Urinary bladder (tissue), 4 donors: ENCODE data around the gene NBEA. TPM values are rescaled to one million over a fixed set of nuclear protein-coding genes. Genes with fewer than 3 reads are reported as not detected.

Experiments
- DNase-seq: peaks from one replicate; pipeline ENCODE4 v3.0.0-alpha.2; 2015; ENCODE audit errors: extremely low spot score
- H3K27ac ChIP-seq: one replicate; pipeline ENCODE4 v1.5.1; 2013; ENCODE audit warnings: low read depth, mild to moderate bottlenecking, moderate library complexity
- H3K36me3 ChIP-seq: one replicate; pipeline ENCODE4 v1.6.1; 2013; ENCODE audit warnings: mild to moderate bottlenecking, moderate library complexity; ENCODE audit not compliant: insufficient read depth
- H3K4me1 ChIP-seq: one replicate; pipeline ENCODE4 v1.6.1; 2013; ENCODE audit warnings: mild to moderate bottlenecking, moderate library complexity; ENCODE audit not compliant: insufficient read depth
- H3K4me3 ChIP-seq: one replicate; pipeline ENCODE4 v1.5.1; 2013; ENCODE audit warnings: low read depth, low read length
- WGBS: extraction: QIAGEN DNeasy Blood & Tissue Kit; methylation state at CpG from one replicate; pipeline ENCODE4 v1.1.7; 2013; 5-methylcytosine and 5-hydroxymethylcytosine counted together
- polyA plus RNA-seq: library from polyadenylated mRNA; stranded (reverse); fragments of 200-250 nt; gene quantifications from one replicate; pipeline ENCODE4 v1.2.3, GENCODE V29; 2013
- total RNA-seq: library from RNA; depleted of rRNA; stranded (reverse); fragments of >200 nt; gene quantifications from one replicate; pipeline ENCODE4 v1.2.3, GENCODE V29; 2014
- donor health status: healthy with polysubstance abuse.
- donor health status: healthy.

NBEA gene
- total and polyA plus RNA-seq, 2 donors, result 16.9 to 84.3 TPM

GRCh38 chr13:35140831-35141230, 198.8 kb downstream of the NBEA start:
- Histone ChIP-seq H3K4me1 (no peaks in the 10 kb centered on the region), H3K27ac (no peak overlapping the region), H3K36me3 (no peaks in the 10 kb centered on the region), H3K4me3 (no peak overlapping the region)
- DNase-seq, result no peak

GRCh38 chr13:35143123-35143522, 201.1 kb downstream of the NBEA start:
- Histone ChIP-seq H3K4me1 (no peaks in the 10 kb centered on the region), H3K27ac (no peak overlapping the region), H3K36me3 (no peaks in the 10 kb centered on the region), H3K4me3 (no peak overlapping the region)
- WGBS, result 96% methylated on average over 6 of the region's 6 CpGs
- no peak for DNase-seq

DNA sequence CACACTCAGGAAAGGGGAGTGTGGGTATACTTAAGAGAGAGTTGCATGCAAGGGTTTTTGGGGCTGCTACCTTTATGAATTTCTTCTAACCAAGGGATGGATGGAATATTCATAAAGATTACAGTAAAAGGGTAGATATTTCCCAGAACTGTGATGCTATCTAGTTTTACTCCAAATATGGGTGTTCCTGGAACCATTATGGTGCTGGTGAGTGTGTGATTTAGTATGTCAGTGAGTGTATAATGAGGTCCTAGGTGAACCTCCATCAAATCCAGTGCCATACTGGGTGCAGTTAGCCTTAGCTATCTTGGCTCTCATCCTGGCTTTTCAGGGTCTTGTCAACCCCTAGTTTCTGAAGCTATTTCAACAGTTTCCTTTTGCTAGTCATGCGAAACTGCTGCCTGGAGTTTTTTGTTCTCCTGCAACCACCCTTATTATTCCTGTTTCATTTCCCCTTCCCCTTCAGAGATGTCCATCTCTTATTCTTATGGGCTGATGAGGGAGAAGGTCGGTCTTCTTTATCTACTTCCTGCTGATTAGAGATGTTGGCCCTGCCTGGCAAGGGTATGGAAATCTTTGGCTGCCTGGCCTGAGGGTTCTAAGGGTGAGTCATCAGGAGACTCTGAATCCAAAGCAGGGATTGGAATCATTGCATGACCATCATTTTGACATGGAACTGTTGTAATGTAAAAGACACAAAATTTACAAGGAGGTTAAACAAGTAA, 202.3 kb downstream of the NBEA start:
- WGBS, result 75% methylated on average over 2 of the region's 2 CpGs

DNA sequence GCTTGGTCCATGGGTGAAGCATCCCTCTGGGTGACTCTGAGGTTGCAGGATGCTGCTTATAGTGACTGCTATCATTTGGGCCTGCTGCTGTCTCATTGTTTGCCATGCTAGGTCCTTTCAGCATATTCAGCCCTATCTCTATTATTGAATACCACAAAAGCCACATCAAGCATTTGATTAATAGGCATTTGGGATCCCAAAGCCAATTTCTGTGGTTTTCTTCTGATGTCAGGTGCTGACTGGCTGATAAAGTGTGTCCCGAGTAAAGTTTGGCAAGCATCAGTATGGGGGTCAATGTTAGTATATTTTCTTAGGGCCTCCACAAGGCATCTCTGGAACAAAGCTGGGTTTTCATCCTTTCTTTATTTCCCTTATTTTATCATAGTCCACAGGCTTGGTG, 204.6 kb downstream of the NBEA start:
- 80% methylated on average over 1 of the region's 1 CpG for WGBS
- H3K4me3 ChIP-seq, result no peak overlapping the region
- H3K36me3 ChIP-seq, result no peaks in the 10 kb centered on the region
- H3K4me1 ChIP-seq, result no peaks in the 10 kb centered on the region
- H3K27ac ChIP-seq, result no peak overlapping the region
- DNase-seq, result no peak

More for the DNA sequence above, 202.3 kb downstream of the NBEA start:
- Histone ChIP-seq H3K4me3 (no peak overlapping the region), H3K27ac (no peak overlapping the region), H3K36me3 (no peaks in the 10 kb centered on the region), H3K4me1 (no peaks in the 10 kb centered on the region)
- DNase-seq, result no peak

DNA sequence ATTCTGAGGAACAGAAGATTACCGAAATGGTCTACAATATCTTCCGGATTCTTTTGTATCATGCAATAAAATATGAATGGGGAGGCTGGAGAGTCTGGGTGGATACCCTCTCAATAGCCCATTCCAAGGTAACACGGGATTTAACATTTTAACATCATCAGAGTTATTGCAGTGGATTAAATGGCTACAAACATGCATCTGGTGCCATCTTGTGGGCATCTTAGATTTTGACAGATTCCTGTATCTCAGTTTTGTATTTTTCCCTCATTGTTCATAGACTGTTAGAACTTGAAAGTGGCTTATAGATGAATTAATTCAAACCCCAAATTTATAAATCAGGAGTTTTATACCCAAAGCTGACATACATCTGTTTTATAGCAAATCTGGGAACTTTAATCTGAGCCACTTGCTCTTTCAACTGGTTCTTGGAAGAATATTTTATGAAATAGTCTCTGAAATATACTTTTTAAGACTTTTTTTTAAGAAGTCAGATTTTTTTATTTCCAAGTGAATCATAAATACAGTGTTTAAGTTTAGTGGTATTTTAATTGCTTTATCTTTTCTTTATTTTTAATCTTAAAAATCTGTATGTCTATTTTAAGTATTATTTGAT, 215.2 kb downstream of the NBEA start:
- Histone ChIP-seq H3K4me3 (no peak overlapping the region), H3K36me3 (no peaks in the 10 kb centered on the region), H3K4me1 (no peaks in the 10 kb centered on the region), H3K27ac (no peak overlapping the region)
- WGBS, result 30% methylated on average over 3 of the region's 3 CpGs
- DNase-seq, result no peak

DNA sequence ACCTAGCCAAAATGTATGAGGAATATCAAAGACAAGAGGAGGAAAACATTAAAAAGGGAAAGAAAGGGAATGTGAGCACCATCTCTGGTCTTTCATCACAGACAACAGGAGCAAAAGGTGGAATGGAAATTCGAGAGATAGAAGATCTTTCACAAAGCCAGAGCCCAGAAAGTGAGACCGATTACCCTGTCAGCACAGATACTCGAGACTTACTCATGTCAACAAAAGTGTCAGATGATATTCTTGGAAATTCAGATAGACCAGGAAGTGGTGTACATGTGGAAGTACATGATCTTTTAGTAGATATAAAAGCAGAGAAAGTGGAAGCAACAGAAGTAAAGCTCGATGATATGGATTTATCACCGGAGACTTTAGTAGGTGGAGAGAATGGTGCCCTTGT, 217.0 kb downstream of the NBEA start:
- no peak for DNase-seq
- no peak overlapping the region for H3K4me3 ChIP-seq
- no peaks in the 10 kb centered on the region for H3K4me1 ChIP-seq
- WGBS, result 71% methylated on average over 5 of the region's 5 CpGs
- H3K36me3 ChIP-seq, result no peaks in the 10 kb centered on the region
- H3K27ac ChIP-seq, result no peak overlapping the region

GRCh38 chr13:35160896-35161295, 218.8 kb downstream of the NBEA start:
- Histone ChIP-seq H3K4me1 (no peaks in the 10 kb centered on the region), H3K36me3 (no peaks in the 10 kb centered on the region), H3K27ac (no peak overlapping the region), H3K4me3 (no peak overlapping the region)
- 49% methylated on average over 3 of the region's 3 CpGs for WGBS
- DNase-seq, result no peak

- no peak overlapping the region for H3K4me3 ChIP-seq
- no peaks in the 10 kb centered on the region for H3K4me1 ChIP-seq
- H3K36me3 ChIP-seq, result no peaks in the 10 kb centered on the region
- no peak for DNase-seq
- H3K27ac ChIP-seq, result no peak overlapping the region
- 62% methylated on average over 2 of the region's 2 CpGs for WGBS
Measured at GRCh38 chr13:35162420-35162819, 220.3 kb downstream of the NBEA start.

DNA sequence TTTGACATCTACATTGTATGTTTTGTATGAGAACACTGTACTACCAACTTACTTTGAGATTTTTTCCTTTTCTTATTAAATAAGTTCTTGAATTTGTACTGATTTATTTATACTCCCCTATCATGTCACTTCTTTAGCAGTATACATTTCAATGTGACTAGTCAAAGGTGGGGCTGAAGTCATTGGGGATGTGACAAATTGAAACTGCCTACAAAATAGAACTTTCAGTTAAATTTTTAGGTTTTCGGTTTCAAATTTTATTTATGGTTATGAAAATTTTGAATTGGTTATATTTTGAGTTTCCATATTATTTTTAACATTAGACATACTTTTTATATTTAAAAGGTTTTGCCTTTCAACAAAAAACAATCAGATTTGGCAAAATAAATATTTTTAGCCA, 221.6 kb downstream of the NBEA start:
- Histone ChIP-seq H3K36me3 (no peaks in the 10 kb centered on the region), H3K27ac (no peak overlapping the region), H3K4me3 (no peak overlapping the region), H3K4me1 (no peaks in the 10 kb centered on the region)
- no peak for DNase-seq
- 98% methylated on average over 1 of the region's 1 CpG for WGBS

DNA sequence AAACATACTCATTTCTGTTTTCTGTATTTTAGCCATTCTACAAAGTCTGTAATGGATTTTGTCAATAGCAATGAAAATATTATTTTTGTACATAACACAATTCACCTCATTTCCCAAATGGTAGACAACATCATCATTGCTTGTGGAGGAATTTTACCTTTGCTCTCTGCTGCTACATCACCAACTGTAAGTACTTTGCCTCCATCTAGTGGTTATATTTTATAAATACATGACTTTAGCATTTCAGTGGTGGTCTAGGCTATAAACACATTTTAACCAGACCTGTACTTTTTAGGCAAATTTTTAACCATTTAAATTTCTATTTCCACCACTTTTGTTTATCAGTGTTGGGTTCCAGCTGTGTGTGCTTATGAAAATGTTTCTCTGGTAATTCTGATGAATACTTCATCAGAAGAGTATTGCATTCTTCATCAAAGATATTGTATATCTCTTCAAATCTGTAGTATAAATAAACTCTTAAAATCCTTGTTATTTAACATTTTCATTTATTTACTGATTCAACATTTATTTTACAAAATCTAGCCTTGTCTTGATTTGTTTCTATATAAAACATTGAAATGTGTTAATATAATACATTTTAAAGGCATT, 222.4 kb downstream of the NBEA start:
- H3K36me3 ChIP-seq, result no peaks in the 10 kb centered on the region
- no peak overlapping the region for H3K4me3 ChIP-seq
- H3K27ac ChIP-seq, result no peak overlapping the region
- no peaks in the 10 kb centered on the region for H3K4me1 ChIP-seq
- DNase-seq, result no peak

GRCh38 chr13:35165205-35165604, 223.1 kb downstream of the NBEA start:
- no peaks in the 10 kb centered on the region for H3K4me1 ChIP-seq
- no peak for DNase-seq
- no peak overlapping the region for H3K27ac ChIP-seq
- H3K4me3 ChIP-seq, result no peak overlapping the region
- H3K36me3 ChIP-seq, result no peaks in the 10 kb centered on the region

DNA sequence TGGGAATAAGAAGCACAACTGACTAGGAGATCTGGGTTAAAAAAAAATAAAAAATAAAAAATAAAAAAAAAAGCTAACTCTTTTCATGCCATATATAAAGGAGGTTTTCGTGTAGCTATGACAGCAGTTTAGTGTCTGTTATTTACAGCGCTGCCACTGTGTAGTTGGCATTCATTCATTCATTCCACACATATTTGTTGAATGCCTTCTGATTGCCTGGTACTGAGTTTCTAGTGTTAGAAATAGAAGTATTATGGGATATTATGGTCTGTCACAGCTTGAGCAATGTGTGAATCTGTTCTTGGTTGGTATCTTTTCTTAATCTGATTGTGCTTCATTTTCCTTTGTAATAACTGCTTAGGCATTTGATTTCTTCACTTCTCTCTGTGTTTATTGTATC, 237.4 kb downstream of the NBEA start:
- Histone ChIP-seq H3K27ac (no peak overlapping the region), H3K4me1 (no peaks in the 10 kb centered on the region), H3K4me3 (no peak overlapping the region), H3K36me3 (no peaks in the 10 kb centered on the region)
- no peak for DNase-seq
- WGBS, result 57% methylated on average over 2 of the region's 2 CpGs

GRCh38 chr13:35179920-35180663, 238.0 kb downstream of the NBEA start:
- 45% methylated on average over 3 of the region's 3 CpGs for WGBS
- no peak for DNase-seq
- H3K27ac ChIP-seq, result no peak overlapping the region

DNA sequence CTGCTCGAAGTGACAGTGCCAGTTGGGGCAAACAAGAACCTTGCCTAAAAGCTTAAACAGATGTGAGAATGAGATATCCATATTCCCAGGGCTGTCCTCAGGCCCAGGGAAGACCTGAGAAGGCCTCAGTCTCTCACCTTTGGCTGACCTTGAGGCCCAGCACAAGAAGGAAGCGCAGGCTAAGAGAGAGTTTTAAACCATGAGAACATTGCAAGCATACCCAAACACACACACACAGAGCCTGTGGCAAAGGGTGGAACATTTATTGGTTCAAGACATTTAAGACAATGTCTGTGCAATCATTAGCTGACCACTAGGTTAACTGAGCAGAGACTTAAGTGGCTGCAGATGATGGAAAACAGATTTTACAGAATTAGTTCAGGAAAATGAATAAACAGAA, 248.2 kb downstream of the NBEA start:
- Histone ChIP-seq H3K4me1 (no peaks in the 10 kb centered on the region), H3K4me3 (no peak overlapping the region), H3K27ac (no peak overlapping the region), H3K36me3 (no peaks in the 10 kb centered on the region)
- WGBS, result 89% methylated on average over 2 of the region's 2 CpGs
- DNase-seq, result no peak

More at GRCh38 chr13:35179920-35180663, 238.0 kb downstream of the NBEA start:
- Histone ChIP-seq H3K4me1 (no peaks in the 10 kb centered on the region), H3K36me3 (no peaks in the 10 kb centered on the region), H3K4me3 (no peak overlapping the region)
